Measurements from ENCODE around the gene CHI3L1. TPM values are rescaled to one million over a fixed set of nuclear protein-coding genes. Genes with fewer than 3 reads are reported as not detected.

Gene CHI3L1
- polyA plus RNA-seq, 1 of the 3 experiments (the other 2 are of a cell fraction) = not detected

DNA sequence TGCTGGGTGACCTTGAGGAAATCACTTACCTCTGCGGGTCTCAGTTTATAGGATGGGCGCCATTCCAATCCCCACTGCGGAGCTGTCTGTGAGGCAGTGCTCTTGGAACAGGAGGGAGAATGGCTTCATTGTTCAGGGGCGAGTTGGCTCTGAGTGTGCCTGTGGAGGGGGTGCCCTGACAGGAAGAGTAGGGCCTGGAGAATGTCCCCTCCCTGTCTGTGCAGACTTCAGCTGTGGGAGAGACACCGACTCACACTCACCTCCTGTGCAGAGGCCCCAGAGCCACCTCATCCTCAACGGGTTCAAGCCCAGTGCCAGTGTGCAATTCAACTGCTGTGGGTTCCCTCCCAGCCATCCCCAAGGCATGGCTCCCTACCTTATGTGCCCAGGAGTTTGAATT, 41.8 kb downstream of the CHI3L1 start:
- Histone ChIP-seq H3K27ac (ENCODE audit: low read depth in 2 of 2, low read length in 1 of 2) (no peak overlapping the region), H3K36me3 (replicated peaks in 1 of 2; ENCODE audit: control insufficient read depth in 1 of 2, insufficient read depth in 2 of 2, low read length in 1 of 2) (no peaks in the 10 kb centered on the region), H3K4me3 (ENCODE audit: low read depth in 2 of 2, low read length in 1 of 2) (no peak overlapping the region), H3F3A (replicated peaks; ENCODE audit: insufficient read depth) (no peaks in the 10 kb centered on the region), H3K4me1 (ENCODE audit: control insufficient read depth in 1 of 2, insufficient read depth in 2 of 2, low read depth in 1 of 2, low read length in 1 of 2) (peaks cover 4 to 42% of the 10 kb centered on the region in 2 experiments; a peak in 1 of 4 replicates), H3K9me3 (no peaks in the 10 kb centered on the region), H3K79me2 (ENCODE audit: insufficient read depth) (no peaks in the 10 kb centered on the region), H3K27me3 (ENCODE audit: insufficient read depth) (no peaks in the 10 kb centered on the region), H4K20me1 (ENCODE audit: insufficient read depth) (no peaks in the 10 kb centered on the region), H3K9me2 (no peaks in the 10 kb centered on the region), H3K4me2 (no peak overlapping the region), H3K9ac (no peak overlapping the region), H2AFZ (ENCODE audit: low read depth) (no peak overlapping the region)
- 48% methylated on average over 3 of the region's 6 CpGs for WGBS (ENCODE audit: low lambda C conversion rate)
- POLR2A ChIA-PET = no interaction called here
- CTCF ChIA-PET = interaction anchor here (1.4 kb wide), 1 partner anchor 72 kb away, joined by 4 read pairs; no protein-coding TSS in a partner anchor
- TF ChIP-seq NFIC (IDR thresholded peaks at IDR 0.05; ENCODE audit: borderline replicate concordance) = peak; percentile 56
- TF ChIP-seq, protein P1, sequence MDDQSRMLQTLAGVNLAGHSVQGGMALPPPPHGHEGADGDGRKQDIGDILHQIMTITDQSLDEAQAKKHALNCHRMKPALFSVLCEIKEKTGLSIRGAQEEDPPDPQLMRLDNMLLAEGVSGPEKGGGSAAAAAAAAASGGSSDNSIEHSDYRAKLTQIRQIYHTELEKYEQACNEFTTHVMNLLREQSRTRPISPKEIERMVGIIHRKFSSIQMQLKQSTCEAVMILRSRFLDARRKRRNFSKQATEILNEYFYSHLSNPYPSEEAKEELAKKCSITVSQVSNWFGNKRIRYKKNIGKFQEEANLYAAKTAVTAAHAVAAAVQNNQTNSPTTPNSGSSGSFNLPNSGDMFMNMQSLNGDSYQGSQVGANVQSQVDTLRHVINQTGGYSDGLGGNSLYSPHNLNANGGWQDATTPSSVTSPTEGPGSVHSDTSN (IDR thresholded peaks at IDR 0.05) = peak; percentile 14; the same call in 1 of the 2 replicates
- TF ChIP-seq TCF12 (IDR thresholded peaks at IDR 0.05) = peak; percentile 63
- TF ChIP-seq RCOR1 (IDR thresholded peaks at IDR 0.05; ENCODE audit: low read length) = no peak
- 0 out of 2 replicates have a peak, but pooled peaks have one; percentile 17 for TF ChIP-seq YY1 (IDR thresholded peaks at IDR 0.05; ENCODE audit: low read depth)
- DNase-seq = no peak

GRCh38 chr1:203143641-203144040, 42.9 kb downstream of the CHI3L1 start:
- Histone ChIP-seq H3F3A (replicated peaks; ENCODE audit: insufficient read depth) (no peaks in the 10 kb centered on the region), H3K9me3 (no peaks in the 10 kb centered on the region), H3K36me3 (replicated peaks in 1 of 2; ENCODE audit: control insufficient read depth in 1 of 2, insufficient read depth in 2 of 2, low read length in 1 of 2) (no peaks in the 10 kb centered on the region), H3K79me2 (ENCODE audit: insufficient read depth) (no peaks in the 10 kb centered on the region), H3K4me2 (no peak overlapping the region), H3K9me2 (no peaks in the 10 kb centered on the region), H3K4me3 (ENCODE audit: low read depth in 2 of 2, low read length in 1 of 2) (no peak overlapping the region), H4K20me1 (ENCODE audit: insufficient read depth) (no peaks in the 10 kb centered on the region), H2AFZ (ENCODE audit: low read depth) (no peak overlapping the region), H3K4me1 (ENCODE audit: control insufficient read depth in 1 of 2, insufficient read depth in 2 of 2, low read depth in 1 of 2, low read length in 1 of 2) (peaks cover 4 to 37% of the 10 kb centered on the region in 2 experiments; a peak in 1 of 4 replicates), H3K27me3 (ENCODE audit: insufficient read depth) (no peaks in the 10 kb centered on the region), H3K27ac (ENCODE audit: low read depth in 2 of 2, low read length in 1 of 2) (no peak overlapping the region), H3K9ac (no peak overlapping the region)
- TF ChIP-seq TCF12 (IDR thresholded peaks at IDR 0.05) = no peak
- no peak for TF ChIP-seq USF2 (IDR thresholded peaks at IDR 0.05; ENCODE audit: borderline replicate concordance, low read depth, low read length)
- no peak for TF ChIP-seq RCOR1 (IDR thresholded peaks at IDR 0.05; ENCODE audit: low read length)
- no peak for TF ChIP-seq TEAD4 (IDR thresholded peaks at IDR 0.05; ENCODE audit: borderline replicate concordance, insufficient read depth)
- no peak for TF ChIP-seq GABPA (IDR thresholded peaks at IDR 0.05; ENCODE audit: low read depth)
- no peak for TF ChIP-seq YY1 (IDR thresholded peaks at IDR 0.05; ENCODE audit: low read depth)
- no peak for TF ChIP-seq FOXM1 (IDR thresholded peaks at IDR 0.05; ENCODE audit: low read depth)
- TF ChIP-seq MAX (IDR thresholded peaks at IDR 0.05; ENCODE audit: low read depth) = no peak
- no peak for TF ChIP-seq NFIC (IDR thresholded peaks at IDR 0.05; ENCODE audit: borderline replicate concordance)
- WGBS (ENCODE audit: low lambda C conversion rate) = 89% methylated on average over 11 of the region's 11 CpGs
- ChIA-PET POLR2A (no interaction called here), CTCF (interaction anchor here (1.6 kb wide), 1 partner anchor 124 kb away, joined by 5 read pairs; no protein-coding TSS in a partner anchor)
- DNase-seq = no peak

Measured in SK-N-SH (cell line).